ENCODE results near the gene TCEA3.
A peak's percentile ranks its signal among the peaks of the same experiment; 100 is the strongest.

The TCEA3 gene

DNA sequence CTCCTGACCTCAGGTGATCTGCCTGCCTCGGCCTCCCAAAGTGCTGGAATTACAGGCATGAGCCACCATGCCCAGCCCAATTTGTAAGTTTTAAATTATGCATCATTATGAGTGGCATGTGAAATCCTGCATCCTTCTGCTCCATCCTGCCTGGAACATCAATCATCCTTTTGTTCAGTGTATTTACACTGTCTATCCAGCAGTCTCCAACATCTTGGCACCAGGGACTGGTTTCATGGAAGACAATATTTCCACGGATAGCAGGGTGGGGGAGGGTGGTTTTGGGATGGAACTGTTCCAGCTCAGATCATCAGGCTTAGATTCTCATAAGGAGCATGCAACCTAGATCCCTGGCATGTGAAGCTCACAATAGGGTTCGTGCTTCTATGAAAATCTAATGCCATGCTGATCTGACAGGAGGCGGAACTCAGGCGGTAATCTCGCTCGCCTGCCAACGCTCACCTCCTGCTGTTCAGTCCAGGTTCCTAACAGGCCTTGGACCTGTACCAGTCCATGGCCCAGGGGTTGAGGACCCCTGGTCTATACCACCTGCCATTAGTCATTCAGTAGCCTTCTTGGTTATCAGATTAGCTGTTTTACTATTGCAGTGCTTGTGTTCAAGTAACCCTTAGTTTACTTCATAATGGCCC, 22.2 kb upstream of the TCEA3 start:
- DNase-seq (ENCODE audit: low read depth in 2 of 2), result no peak

DNA sequence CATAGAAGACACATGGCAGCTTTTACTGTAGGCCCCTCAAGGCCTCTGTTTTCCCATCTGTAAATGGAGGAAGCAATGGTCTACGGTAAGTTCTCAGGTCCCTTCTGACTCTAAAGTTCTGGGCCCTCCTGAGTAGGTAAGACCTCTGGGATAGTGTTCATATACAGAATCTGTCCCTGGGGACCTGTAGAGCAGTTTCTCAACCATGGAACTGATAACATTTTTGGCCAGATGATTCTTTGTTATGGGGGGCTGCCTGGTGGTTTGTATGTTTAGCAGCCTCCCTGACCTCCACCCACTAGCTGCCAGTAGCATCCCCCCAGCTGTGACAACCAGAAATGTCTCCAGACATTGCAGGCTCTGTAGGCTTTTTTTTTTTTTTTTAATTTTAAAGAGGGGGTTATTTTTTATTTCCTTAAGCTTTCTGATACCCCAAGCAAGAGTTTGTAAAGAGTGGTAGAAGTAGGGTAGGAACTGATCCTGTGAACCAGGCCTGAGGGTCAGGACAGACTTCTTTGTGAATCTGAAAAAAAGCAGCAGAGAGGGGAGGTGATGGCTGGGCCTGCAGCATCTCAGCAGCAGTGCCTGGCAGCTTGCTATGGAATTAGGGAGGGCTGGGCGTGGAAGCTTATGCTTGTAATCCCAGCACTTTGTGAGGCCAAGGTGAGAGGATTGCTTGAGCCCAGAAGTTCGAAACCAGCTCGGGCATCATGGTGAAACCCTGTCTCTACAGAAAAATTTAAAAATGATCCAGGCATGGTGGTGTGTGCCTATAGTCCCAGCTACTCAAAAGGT, 20.2 kb upstream of the TCEA3 start:
- no peak for DNase-seq (ENCODE audit: low read depth in 2 of 2)

DNA sequence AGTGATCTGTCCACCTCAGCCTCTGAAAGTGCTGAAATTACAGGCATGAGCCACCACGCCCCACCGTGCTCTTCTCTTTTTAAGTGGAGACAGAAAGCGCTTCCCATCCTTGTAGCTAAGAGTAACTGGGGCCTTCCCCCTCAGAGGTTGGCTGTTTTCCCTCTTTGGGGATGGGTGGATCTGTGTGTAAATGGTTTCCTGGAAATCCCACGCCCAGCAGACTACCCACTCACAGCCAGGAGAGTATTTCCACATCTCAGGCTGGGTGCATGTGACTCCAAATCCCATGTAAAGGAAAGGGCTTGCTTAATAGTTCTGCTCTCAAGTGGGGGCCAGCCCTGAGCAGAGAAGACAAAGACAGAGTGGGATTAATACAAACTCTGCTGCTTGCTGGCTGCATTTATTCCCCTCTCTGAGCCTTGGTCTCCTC, 19.6 kb upstream of the TCEA3 start:
- peak; percentile 74 to 76 for DNase-seq (ENCODE audit: low read depth in 2 of 2)

DNA sequence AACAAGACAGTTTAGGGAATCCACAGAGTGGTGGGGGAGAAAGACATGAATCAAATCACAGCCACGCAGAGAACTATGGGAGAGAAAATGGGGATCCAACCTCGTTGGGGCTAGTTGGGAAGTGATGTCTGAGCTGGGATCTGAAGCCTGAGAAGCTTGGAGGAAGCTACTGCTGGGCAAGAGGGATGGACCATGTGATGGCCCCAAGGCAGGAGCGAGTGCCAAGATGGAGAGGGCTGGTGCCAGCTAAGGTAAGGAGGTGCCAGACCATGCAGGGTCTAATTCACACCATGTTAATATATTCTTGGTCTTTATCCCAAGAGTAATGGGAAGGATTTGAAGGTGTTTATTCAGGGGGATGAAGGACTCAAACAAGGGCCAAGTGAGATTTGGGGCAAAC, 18.2 kb upstream of the TCEA3 start:
- DNase-seq (ENCODE audit: low read depth in 2 of 2), result no peak

DNA sequence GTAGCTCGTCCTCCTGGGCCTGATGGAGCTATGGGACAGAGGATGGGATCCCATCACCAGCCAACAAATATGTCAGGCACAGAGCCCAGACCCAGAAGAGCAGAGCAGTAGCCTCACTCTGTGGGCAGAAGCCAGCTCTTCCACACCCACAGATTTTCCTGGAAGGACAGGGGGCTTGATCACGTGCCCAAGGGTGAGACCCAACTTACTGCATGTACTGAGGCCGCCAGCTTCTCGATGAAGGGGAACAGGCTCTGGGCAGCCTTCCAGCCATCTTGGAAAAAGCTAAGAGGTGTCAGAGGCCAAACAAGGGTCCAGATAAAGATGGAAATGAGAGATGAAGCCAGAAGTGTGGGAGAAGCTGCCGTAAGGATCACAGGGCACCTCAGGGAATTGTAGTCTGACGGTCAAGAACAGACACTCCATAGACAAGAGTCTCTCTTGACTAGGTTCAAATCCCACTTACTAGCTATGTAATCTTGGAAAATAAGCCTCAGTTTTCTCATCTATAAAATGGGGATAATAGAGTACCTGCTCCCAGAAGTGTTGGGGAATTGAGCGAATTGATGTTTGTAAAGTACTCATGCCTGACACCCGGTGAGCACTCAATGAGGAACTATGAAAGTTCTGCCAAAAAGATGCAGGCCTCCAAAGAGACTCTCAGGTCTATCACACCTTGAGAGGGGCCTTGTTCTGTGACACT, 17.0 kb upstream of the TCEA3 start:
- DNase-seq (ENCODE audit: low read depth in 2 of 2), result no peak

DNA sequence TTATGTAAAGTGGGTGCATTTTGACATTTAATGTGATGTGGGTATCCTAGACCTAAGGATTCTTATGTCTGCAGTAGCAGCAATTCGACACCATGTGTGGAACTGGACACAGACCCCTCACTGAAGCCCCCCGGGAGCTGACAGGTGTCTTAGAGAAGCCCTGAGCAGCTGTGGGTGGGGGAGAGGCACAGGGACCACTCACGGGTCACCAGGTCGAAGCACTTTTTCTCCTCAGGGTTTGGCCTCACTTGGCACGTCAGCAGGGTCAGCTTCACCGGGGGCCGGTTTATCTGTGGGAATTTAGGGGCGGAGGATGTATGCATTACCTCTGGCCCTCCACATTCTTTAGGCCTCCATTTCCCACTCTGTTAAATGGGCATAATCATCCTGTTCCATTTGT, 14.0 kb upstream of the TCEA3 start:
- DNase-seq (ENCODE audit: low read depth in 2 of 2), result no peak

DNA sequence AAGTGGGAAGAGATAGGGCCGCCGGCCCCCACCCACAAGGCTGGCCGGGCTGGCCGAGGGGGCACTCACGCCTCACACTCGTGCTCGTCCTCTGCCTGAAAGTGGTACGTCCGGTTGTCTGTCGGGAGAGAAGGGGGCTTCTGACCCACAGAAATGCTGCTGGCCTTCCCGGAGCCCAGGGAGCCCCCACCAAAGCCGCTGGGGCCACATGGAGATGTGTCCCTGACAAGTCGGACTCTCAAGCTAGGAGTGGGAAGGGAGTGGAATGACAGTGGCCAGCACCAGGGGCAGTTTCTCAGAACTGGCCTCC, 12.8 kb upstream of the TCEA3 start:
- DNase-seq (ENCODE audit: low read depth in 2 of 2), result no peak

DNA sequence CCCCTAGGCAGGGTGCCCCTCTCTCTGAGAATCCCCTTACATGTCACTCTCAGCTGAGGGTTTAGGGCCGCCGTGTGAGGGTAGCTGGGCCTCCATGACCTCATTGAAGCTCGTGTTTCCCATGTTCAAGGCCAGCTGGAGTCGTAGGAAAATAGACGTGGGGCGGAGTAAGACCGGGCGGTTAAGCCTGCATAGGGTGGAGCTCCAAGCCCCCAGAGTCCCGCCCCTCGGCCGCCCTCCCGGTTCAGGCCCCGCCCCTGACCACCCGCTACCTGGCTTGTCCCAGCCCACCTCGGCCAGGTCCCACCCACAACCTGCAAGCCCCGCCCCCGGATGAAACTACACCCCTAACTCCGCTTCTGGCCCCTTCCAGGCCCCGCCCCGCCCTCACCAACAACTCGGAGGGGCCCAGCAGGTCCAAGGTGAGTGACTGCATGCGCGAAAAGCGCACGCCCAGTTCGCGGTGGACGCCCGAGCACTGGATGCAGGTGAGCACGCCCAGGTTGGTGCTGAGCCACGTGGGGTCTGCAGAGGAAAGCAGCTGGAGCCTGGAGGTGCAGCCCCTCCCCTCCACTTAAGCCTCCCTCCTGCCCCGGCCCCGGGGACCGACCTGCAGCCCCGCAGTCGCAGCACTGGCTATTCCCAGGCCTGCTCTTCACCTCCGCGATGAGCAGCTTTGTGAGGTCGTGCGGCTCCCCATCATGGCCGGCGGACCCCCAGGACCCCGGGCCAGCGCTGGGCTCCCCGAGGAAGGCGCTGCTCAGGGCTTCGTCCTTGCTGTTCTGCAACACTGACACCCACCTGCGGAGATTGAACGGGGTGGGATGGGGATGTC, 12.2 kb upstream of the TCEA3 start:
- no peak for DNase-seq (ENCODE audit: low read depth in 2 of 2)

DNA sequence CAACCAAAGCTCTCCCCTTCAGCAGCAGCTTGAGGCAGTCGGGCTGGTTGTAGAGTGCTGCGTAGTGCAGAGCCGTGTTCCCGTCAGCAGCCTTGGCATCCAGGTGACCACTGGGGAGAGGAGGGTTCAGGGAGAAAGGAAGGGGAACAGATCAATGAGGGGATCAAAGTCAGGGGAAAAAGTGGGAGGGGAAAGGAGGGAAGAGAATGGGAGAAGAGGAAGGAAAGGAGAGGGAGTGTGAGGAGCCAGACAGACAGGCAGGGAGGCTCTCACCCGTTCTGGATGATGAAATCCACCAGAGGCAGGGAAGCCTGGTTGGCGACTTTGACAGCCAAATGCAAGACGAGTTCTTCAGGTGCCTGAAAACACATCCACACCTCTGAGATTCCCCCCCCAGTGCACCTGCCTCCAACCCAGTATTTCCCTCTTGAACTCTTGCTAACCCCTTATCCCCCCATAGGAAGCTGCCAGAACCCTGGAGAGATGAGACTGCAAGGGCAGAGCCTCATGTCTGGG, 9.8 kb upstream of the TCEA3 start:
- no peak for DNase-seq (ENCODE audit: low read depth in 2 of 2)

DNA sequence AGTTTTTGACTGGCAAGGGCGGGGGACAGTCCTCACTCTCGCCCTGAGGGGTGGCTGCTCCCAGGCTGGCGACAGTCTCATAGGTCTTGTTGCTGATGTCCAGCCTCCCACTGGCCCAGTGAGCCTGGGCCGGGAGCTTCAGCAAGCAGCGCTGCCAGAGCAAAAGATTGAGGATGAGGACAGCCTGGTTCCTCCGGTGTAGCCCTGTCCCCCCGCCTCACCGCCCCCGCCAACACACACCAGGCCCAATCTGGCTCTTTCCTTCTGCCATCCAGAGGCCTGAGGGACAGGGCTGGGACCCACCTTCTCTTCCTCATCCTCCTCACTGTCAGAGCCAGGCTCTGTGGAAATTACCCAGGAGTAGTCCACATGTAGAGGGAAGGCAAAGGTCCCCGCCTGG, 8.6 kb upstream of the TCEA3 start:
- no peak for DNase-seq (ENCODE audit: low read depth in 2 of 2)

DNA sequence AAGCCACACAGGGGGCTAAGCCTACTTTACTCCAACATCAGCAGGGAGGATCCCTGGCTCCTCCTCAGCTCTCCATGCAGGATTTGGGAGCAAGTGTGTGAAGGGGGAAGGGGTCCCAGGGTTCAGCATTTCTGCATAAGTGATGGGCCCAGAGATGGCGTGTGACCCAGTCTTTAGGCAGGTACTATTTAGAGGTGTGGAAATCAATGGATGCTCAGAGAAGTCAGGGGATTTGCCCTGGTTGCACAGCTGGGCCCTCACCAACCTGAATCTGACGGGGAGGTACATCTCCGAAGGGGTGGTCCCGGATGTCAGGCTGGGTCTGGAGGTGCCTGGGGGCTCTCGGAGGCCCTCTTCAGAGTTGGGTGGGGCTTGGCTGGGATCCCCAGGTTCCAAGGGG, 6.9 kb upstream of the TCEA3 start:
- DNase-seq (ENCODE audit: low read depth in 2 of 2), result no peak

DNA sequence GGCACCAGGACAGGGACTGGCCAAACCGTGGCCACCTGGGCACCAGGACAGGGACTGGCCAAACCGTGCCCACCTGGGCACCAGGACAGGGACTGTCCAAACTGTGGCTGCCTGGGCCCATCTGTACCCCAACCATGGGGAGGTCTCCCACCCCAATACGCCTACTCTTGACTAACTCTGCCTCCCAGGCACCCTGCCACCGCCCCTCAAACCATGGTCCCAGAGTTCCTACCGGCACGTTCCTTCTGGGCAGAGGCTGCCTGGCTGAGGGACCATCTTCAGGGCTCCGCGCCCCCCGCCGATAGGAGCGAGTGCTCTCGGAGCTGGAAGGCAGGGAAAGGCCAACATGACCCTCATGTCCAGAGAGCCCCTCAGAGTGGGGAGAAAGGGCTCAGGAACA, 6.3 kb upstream of the TCEA3 start:
- no peak for DNase-seq (ENCODE audit: low read depth in 2 of 2)

DNA sequence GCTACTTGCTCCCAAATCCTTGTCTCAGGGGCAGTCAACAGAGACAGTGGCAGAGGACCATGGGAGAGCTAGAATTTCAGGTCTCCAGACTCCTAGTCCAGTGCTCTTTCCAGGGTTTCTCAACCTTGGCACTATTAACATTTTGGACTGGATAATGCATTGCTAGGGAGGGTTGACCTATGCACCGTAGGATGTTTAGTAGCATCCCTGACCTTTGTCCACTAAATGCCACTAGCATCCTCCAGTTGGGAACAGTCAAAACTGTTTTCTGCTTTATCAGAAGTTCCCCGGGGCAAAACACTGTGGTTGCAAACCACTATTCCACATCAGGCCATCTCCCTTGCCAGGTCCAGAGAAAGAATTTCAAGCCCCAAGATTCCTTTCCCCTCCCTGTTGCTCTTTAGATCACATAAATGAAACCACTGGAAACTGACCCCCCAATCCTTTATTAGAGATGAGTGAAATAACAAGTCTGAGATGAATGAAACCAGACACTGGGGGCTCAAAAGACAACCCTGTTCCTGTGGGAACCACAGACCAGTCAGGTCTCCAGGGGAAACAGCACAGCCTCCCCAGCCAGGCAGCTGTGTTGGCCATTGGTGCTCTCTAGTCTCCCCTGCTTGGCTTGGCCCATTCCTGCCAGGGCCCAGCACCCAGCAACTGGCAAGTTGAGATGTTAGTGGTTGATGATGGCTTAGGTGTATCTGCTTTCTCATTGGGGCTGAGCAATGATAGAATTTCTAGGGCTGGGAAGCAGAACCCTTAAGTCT, 3.8 kb upstream of the TCEA3 start:
- no peak for DNase-seq (ENCODE audit: low read depth in 2 of 2)

DNA sequence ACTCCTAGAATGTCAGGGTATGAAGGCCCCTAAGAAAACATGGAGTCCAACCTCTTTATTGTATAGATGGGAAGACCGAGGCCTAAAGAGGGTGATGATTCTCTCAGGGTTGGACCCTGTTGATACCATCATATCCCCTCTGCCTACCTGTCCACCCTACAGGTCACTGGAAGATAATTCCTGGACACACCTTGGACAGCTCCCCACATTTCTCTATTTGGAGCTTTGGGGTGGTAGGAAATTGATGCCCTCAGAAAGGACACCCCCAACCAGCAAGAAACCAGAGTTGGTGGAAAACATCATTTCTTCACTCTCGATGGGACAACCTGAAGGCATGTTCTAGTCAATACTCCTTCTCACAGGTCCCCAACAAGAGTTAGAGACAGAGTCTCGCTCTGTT, 3.0 kb upstream of the TCEA3 start:
- no peak for DNase-seq (ENCODE audit: low read depth in 2 of 2)

DNA sequence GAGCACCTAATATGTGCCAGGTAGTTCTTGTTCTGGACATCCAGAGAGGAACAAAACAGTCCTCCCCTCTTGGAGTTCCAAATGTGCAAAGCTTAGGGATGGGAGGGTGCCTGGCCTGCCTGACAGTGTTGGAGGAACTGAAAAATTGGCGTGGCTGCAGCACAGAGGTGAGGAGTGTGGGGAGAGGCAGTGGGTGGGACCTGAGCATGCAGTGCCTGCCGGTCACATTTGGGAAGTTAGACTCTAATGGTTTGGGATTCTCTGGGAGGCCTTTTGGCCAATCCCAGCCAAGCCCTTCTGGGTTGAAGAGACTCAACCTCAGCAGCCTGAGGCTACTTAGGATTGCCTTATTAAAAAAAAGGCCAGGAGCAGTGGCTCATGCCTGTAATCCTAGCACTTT, 2.3 kb upstream of the TCEA3 start:
- DNase-seq (ENCODE audit: low read depth in 2 of 2), result no peak

DNA sequence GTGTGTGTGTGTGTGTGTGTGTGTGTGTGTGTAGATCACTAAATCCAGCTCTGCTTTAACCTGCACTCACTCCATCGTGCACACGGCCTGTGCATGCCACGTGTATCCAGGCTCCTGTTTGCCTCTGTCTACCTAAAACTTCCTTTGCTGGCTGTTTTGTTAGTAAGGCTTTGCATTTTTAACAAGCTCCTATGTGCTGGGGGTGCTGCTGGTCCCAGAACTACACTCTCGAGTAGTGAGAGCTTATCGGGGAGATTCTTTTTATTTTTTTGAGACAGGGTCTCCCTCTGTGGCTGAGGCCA, 596 bp upstream of the TCEA3 start:
- no peak for DNase-seq (ENCODE audit: low read depth in 2 of 2)

DNA sequence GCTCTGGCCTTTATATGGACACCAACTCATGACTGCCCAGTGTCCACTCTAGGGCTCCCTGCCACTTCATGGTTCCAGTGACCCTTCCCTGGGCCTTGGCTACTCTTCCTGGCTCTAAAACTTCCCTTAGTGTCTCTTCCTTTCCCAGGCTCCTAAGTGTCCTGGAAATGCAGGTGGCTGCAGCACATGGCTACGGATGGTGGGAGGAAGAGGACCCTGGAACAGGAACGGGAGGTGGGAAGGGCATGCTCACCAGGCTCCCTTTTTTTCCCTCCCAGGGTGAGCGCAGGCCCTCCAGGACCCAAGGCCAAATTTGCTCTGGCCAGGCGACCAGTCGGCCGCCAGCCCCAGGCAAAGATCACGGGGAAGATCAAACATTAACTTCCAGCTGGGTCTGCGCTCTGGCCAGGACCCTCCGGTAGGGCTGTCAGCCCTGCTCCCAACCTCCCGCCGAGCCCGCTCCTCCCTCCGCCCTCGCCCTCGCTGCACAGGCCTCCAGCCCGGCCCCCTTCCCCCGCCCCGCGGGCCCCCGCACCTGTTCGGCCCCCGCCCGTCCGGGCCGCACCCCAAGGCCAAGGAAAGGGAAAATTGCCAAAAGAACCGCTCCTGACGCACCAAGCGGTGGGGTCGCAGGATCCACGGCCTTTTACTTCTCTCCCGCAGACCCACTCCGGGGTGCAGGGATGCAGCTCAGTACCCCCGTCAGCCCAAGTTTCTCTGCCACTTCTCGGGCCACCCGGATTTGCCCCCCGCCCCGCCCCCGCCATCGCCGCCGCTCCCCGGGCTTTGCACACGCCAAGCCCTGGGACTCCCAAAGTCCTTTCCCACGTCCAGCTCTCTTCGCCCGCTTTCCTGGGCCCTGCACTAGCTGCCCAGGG, 894 bp downstream of the TCEA3 start:
- DNase-seq (ENCODE audit: low read depth in 2 of 2), result no peak

DNA sequence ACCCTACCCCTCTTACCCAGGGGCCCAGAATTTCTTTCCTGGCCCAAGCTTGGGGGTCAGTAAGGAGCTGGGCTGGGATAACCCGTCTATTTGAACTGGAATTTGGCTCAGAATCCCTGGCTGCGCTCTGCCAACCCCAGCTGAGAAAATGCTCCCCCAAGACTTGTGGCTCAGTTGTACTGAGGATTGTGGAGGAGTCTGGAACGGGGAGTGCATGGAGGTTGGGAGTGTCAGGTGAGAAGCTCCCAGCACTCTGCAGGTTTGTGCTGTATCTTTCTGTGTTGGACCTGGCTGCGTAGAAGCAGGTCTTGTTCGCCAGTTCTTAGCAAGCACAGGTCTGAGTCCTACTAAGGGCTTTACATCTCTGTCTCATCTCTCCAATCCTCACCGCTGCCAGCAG, 1.6 kb downstream of the TCEA3 start:
- no peak for DNase-seq (ENCODE audit: low read depth in 2 of 2)

DNA sequence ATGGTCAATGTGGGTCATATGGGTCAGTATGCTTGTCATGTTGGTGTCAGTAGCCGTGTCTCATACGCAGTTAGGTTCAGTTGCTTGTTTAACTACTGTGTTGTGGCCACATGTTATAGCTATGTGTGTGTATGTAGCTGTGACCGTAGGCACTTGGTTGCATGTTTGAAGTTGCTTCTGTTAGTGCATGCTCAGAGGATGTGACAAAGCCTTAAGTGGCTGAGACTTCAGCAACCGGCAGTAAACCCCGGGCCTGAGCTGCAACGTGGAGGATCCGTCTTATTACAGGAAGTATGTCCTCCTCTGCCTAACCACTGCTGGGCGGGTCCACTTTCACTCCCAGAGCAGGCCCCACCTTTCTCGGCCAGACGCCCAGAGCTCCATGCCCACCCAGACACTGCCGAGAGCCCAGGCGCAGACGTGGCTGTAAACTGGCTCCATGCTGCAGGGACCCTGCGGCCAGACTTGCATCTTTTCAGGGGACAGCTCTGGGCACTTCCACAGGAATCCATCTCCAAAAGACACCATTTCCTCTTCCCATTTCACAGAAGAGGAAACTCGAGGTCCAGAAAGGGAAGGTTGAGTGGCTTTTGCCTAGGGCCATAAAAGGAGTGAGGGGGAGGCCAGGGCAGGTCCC, 2.2 kb downstream of the TCEA3 start:
- DNase-seq (ENCODE audit: low read depth in 2 of 2), result peak; percentile 64 to 71

DNA sequence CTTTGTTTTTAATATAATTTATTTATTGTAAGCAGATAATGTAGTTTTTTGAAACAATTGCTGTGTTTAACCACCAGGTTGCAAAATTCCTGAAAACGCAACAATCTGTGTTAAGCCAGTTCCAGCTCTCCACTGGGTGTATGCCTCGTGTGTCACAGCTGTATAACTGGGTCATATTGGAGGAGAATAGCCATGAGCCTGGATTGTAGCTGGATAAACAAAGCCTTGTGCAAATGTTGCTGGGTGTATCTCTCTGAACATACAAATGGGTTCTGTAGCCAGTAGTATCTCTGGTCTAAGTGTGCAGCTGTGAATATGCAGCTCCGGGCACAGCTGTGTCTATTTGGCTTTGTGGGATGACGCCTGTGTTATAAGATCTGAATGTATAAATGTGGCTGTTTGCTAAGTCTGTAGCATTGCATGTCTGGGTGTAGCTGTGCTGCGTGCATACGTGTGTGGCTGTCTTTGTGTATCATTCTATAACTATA, 2.8 kb downstream of the TCEA3 start:
- no peak for DNase-seq (ENCODE audit: low read depth in 2 of 2)

Data from fibroblast of skin of left quadriceps (primary cell).